Ectodermal cell (in vitro differentiated cells): ENCODE results near the gene EML1.

Experiments used
- H3K27ac ChIP-seq: 2 replicates; pipeline ENCODE4 v1.7.0; 2013; ENCODE audit warnings: mild to moderate bottlenecking, low read depth, low read length; ENCODE audit not compliant: insufficient read depth, poor library complexity, severe bottlenecking
- H3K27me3 ChIP-seq: 2 replicates; pipeline ENCODE4 v1.7.0; 2013; ENCODE audit warnings: mild to moderate bottlenecking, low read length; ENCODE audit not compliant: insufficient read depth, control insufficient read depth, poor library complexity, severe bottlenecking
- H3K36me3 ChIP-seq: one replicate; pipeline ENCODE4 v1.7.0; 2013; ENCODE audit warnings: low read length; ENCODE audit not compliant: control insufficient read depth, insufficient read depth
- H3K4me1 ChIP-seq: one replicate; pipeline ENCODE4 v1.7.0; 2013; ENCODE audit warnings: low read length; ENCODE audit not compliant: control insufficient read depth, insufficient read depth
- H3K4me3 ChIP-seq: 2 replicates; pipeline ENCODE4 v1.7.0; 2013; ENCODE audit warnings: low read depth, low read length, control low read depth; ENCODE audit not compliant: insufficient read depth
- H3K9me3 ChIP-seq: 2 replicates; pipeline ENCODE4 v1.7.0; 2013; ENCODE audit warnings: mild to moderate bottlenecking, low read length, moderate library complexity; ENCODE audit not compliant: control insufficient read depth
- WGBS, 2 experiments: methylation state at CpG; one replicate each; pipeline ENCODE4 v1.1.7; 2013; ENCODE audit warnings: missing lambda C conversion rate in 2 of 2; 5-methylcytosine and 5-hydroxymethylcytosine counted together

The EML1 gene

DNA sequence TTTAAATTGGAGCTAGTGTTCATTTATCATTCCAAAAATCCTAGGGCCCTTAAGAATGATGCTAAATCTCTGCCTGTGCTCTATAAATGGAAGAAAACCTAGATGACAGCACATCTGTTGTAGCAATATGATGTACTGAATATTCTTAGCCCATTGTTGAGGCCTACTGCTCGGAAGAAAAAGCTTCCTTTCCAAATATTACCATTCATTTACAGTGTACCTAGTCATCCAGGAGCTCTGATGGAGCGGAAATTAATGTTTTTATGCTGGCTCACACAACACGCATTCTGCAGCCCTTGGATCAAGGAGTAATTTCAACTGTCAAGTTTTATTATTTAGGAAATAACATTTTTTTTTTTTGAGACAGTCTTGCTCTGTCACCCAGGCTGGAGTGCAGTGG lies 77.4 kb downstream of the EML1 start:
- peaks cover 48% of the 10 kb centered on the region for H3K4me1 ChIP-seq
- H3K9me3 ChIP-seq, result no peaks in the 10 kb centered on the region
- peaks cover 15% of the 10 kb centered on the region for H3K36me3 ChIP-seq
- no peak overlapping the region for H3K27ac ChIP-seq
- H3K4me3 ChIP-seq, result no peak overlapping the region
- 89 to 100% methylated on average over 3 of the region's 3 CpGs for WGBS, 2 experiments
- H3K27me3 ChIP-seq, result no peaks in the 10 kb centered on the region

DNA sequence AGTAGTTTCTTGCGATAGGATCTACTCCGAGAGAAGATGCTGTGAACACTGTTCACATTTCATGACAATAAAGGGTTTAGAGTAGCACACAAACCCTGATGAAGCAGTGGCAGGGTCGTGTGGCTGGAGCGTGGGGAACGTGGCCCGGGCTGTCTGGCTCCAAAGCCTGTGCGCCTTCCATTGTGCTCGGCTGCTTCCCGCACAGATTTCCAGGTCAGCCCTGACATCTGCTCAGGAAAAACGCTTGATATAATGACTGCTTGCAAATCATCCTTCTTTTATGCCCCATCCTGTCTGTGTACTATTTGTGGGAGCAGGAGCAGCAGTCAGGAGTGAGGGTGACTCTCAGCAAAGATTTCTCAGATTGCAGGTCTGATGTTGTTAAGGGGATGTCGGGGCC lies 78.6 kb downstream of the EML1 start:
- peak overlapping the region; percentile 78 for H3K27ac ChIP-seq
- H3K9me3 ChIP-seq, result no peaks in the 10 kb centered on the region
- H3K27me3 ChIP-seq, result no peaks in the 10 kb centered on the region
- WGBS, 2 experiments, result 76% methylated on average over 11 of the region's 11 CpGs
- no peak overlapping the region for H3K4me3 ChIP-seq
- H3K4me1 ChIP-seq, result peaks cover 58% of the 10 kb centered on the region
- peaks cover 4% of the 10 kb centered on the region for H3K36me3 ChIP-seq

DNA sequence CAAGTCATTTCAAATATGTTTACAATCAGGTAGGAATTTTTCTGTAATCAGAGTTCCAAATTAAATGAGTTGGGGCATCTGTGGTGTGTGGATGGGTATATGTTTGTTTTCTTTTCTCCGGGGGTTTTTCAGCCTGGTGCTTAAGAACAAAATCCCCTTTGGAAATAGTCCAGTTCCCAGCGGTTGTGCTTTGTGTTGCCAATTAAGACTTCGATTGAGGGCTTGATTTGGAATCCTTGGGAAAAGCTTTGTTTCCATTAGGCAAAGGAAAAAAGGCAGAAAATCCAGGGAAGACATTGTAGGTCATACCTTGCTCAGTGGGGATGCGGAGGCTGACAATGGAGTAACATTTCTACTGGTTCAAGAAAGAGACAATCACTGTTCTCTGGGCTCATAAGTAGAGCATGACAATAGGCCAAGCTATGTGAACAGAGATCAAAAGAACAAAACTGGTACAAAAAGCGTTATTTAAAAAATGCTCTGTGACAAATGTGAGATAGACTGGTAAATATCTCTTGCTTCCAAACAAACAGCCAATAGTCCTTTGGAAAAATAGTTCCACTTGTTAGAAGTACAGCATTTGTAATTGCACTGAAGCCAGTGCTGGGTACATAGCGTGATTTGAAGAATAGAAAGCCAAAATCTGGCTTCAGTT lies 79.7 kb downstream of the EML1 start:
- 10 to 15% methylated on average over 6 of the region's 6 CpGs for WGBS, 2 experiments
- H3K4me1 ChIP-seq, result peaks cover 58% of the 10 kb centered on the region

DNA sequence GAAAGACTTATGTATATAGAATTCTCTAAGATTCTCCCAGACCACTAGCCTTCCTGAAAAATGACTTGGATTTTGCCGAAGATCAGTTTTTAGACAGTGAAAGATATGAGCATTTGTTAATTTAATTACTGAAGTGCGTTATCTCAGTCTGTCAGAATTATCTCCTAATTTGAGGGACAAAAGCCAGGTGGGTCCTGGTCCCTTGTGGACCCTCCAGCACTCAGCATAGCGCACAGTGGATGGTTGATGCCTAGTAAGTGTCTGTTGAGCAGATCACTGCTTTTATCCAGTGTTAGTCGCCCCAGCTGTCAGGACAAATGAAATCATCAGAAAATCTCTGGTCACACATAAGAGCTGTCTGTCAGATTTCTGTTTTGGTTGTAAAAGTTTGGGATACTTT lies 80.4 kb downstream of the EML1 start:
- H3K4me1 ChIP-seq, result peaks cover 54% of the 10 kb centered on the region
- H3K9me3 ChIP-seq, result no peaks in the 10 kb centered on the region
- WGBS, 2 experiments, result 81 to 90% methylated on average over 4 of the region's 4 CpGs
- peak overlapping the region; percentile 78 for H3K27ac ChIP-seq
- H3K4me3 ChIP-seq, result no peak overlapping the region
- peaks cover 4% of the 10 kb centered on the region for H3K36me3 ChIP-seq
- no peaks in the 10 kb centered on the region for H3K27me3 ChIP-seq

More for the DNA sequence above, 79.7 kb downstream of the EML1 start:
- Histone ChIP-seq H3K4me3 (peak overlapping the region; percentile 11), H3K27ac (peak overlapping the region; percentile 78), H3K9me3 (no peaks in the 10 kb centered on the region), H3K27me3 (no peaks in the 10 kb centered on the region), H3K36me3 (no peaks in the 10 kb centered on the region)

DNA sequence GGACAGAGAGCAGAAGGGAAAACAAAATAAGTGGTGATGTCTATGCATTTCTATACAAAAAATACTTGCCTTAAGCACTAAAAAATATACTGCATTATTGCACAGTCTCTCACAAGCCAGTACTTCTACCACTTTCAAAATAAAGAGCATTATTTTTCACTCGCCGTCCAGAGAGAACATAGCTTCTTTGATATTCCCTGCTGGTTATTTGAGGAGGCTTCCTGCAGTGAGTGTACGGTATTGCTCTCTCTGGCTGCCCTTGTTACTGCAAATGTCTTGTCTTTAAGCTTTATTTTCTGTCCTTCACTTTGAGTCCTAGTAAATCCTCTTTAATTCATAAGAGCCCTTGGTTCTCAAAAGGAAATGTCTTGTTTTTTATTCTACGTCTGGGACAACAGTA lies 81.1 kb downstream of the EML1 start:
- 4 to 18% methylated on average over 3 to 4 of the region's 4 CpGs for WGBS, 2 experiments
- Histone ChIP-seq H3K36me3 (peaks cover 5% of the 10 kb centered on the region), H3K4me1 (peaks cover 54% of the 10 kb centered on the region), H3K27me3 (no peaks in the 10 kb centered on the region), H3K4me3 (no peak overlapping the region), H3K9me3 (no peaks in the 10 kb centered on the region), H3K27ac (no peak overlapping the region)

DNA sequence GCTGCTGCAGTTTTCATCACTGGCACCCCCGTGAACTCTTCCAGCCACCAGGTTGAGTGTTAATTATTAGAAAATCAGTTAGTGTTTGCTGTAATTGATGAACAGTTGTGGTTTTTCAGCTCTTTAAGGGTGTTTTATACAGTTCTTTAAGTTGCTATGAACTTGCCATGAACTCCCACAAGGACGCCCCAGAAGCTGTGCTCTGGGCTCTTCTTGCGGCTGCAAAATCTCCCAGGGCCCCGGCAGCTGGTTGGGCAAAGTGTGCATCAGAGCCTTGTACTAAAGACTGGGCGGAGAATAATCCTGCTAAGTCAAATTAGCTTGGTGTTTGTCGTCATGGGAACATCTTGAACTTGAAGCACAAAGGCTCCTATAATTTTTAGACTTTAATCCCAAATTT lies 82.2 kb downstream of the EML1 start:
- H3K4me3 ChIP-seq, result no peak overlapping the region
- no peaks in the 10 kb centered on the region for H3K9me3 ChIP-seq
- no peaks in the 10 kb centered on the region for H3K27me3 ChIP-seq
- peaks cover 5% of the 10 kb centered on the region for H3K36me3 ChIP-seq
- H3K4me1 ChIP-seq, result peaks cover 54% of the 10 kb centered on the region
- WGBS, 2 experiments, result 90% methylated on average over 6 of the region's 6 CpGs
- no peak overlapping the region for H3K27ac ChIP-seq

DNA sequence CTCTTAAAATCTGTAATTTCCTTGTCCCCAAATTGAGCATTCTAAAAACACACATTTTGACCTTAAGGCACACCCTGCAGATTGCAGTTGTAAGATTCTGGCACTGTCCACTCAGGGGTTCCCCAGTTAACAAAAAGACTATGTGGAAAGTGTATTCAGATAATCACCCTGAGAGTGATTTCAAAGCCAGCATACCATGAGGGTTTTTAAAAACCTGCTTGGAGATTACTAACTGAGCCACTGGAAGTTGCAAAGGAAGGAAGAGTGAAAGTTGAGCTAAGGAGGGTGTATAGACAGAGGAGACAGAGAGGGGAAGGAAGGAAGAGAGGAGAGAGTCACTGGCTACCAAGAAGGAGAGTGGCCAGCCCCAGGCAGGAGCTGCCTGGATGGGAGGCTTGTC lies 82.6 kb downstream of the EML1 start:
- H3K4me3 ChIP-seq, result no peak overlapping the region
- H3K27ac ChIP-seq, result no peak overlapping the region
- peaks cover 54% of the 10 kb centered on the region for H3K4me1 ChIP-seq
- H3K27me3 ChIP-seq, result no peaks in the 10 kb centered on the region
- peaks cover 5% of the 10 kb centered on the region for H3K36me3 ChIP-seq
- no peaks in the 10 kb centered on the region for H3K9me3 ChIP-seq

DNA sequence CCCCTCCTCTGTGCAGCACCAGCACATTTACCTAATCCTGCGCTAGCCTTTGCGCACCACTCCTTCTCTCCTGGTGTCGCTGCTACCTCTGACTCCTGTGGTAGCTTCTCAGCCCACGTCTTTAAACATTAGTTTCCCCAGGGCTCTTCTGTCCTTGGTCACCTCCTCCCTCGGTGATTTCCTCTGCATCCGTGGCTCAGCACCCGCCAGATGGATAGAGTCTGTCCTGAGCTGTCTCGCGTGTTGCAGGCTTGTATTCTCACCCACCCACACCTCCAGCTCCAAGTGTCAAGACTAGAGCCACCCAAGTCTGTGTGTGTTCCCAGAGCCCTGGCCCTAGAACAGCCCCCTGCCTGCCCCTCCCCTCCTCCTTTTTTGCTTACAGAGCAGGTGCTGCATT lies 83.2 kb downstream of the EML1 start:
- Histone ChIP-seq H3K36me3 (peaks cover 5% of the 10 kb centered on the region), H3K27ac (no peak overlapping the region), H3K4me1 (peaks cover 52% of the 10 kb centered on the region), H3K9me3 (no peaks in the 10 kb centered on the region), H3K4me3 (no peak overlapping the region), H3K27me3 (no peaks in the 10 kb centered on the region)
- 83 to 84% methylated on average over 9 of the region's 9 CpGs for WGBS, 2 experiments

DNA sequence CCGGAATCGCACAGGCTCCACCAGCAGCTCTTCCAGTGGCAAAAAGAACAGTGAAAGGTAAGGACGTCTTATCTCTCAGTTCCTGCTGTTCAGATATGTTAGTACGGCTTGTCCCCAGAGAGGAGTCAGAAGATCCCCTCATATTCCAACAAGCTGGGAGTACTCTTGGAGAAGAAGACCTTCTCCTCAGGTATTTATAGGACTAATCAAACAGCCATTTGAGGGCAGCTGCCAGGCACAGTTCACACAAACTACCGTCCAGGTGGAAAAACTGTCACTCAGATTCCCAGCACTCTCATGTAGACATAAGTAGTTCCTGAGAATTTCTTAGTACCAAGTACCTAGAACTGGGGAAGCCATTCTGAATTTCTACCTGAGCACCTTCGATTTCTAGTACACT lies 85.3 kb downstream of the EML1 start:
- Histone ChIP-seq H3K36me3 (peaks cover 5% of the 10 kb centered on the region), H3K4me3 (no peak overlapping the region), H3K27me3 (no peaks in the 10 kb centered on the region), H3K27ac (no peak overlapping the region), H3K4me1 (peaks cover 31% of the 10 kb centered on the region), H3K9me3 (no peaks in the 10 kb centered on the region)
- 95 to 96% methylated on average over 6 of the region's 6 CpGs for WGBS, 2 experiments

DNA sequence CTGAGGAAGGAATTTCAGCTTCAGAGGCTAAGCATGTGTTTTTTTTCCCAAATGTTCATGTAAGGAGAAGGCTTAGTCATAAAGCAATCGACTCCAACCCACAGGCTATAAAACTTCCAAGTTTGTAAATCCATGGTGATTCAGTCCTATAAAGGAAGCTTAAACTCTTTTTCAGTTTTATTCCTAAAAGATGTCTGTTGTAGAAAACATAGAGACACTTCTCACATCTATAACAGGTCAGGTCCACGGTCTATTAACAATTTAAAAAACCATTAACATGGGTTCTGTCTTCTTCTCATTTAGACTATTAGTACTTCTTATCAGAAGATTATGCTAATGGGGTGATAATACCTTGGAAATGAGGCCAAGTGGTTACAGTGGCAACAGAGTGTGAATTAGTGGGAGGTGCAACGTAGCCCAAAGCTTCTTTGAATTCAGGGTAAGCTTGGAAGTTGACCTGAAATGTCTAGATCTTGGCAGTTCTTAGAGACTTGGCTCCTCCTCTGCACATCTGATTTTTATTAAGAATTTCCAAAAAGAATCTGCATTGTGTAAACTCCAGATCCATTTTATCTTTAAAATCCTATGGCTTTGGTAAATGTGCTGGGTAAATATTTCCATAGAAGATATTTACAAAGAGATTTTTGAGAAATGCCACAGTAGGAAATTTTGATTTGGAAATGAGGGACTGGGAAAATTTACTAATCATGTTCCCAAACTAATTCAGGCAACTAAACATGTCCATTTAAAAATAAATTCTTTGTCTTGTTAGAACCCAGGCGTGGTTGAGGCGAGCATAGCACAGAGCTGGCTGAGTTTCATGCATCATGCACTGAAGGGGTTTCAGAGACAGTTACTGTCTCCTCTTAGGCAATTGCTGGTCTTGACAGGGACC lies 86.4 kb downstream of the EML1 start:
- WGBS, 2 experiments, result 89 to 92% methylated on average over 5 of the region's 5 CpGs
- peaks cover 29% of the 10 kb centered on the region for H3K4me1 ChIP-seq
- H3K27me3 ChIP-seq, result no peaks in the 10 kb centered on the region
- H3K27ac ChIP-seq, result no peak overlapping the region
- H3K9me3 ChIP-seq, result no peaks in the 10 kb centered on the region
- H3K36me3 ChIP-seq, result peaks cover 5% of the 10 kb centered on the region
- H3K4me3 ChIP-seq, result no peak overlapping the region
